ENCODE results near the gene SYS1.

DNA sequence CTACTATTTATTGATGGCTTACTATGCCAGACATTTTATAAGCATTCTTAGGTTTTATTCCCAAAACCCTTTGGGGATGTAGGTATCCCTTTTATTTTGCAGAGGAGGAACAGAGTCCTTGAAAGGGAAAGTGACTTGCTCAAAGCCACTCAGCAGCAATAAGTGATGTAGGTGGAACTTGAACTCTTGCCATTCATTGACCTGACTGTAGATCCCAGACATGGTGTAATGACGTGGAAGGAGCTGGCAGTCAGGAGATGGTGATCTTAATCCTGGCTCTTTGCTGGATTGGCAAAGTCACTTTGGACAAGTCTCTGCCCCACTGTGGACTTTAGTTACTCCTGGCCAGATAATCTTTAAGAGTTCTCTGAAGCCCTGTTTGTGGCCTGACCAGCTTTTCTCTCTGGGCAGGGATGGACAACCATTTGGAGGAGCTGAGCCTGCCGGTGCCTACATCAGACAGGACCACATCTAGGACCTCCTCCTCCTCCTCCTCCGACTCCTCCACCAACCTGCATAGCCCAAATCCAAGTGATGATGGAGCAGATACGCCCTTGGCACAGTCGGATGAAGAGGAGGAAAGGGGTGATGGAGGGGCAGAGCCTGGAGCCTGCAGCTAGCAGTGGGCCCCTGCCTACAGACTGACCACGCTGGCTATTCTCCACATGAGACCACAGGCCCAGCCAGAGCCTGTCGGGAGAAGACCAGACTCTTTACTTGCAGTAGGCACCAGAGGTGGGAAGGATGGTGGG, 46.7 kb downstream of the SYS1 start:
- no peak for TF ChIP-seq EP300 (IDR thresholded peaks at IDR 0.05)
- no peak for TF ChIP-seq POLR2A (IDR thresholded peaks at IDR 0.05)
- no peak for TF ChIP-seq CTCF (IDR thresholded peaks at IDR 0.05)
